ENCODE results near the gene RAD23A.
A peak's percentile ranks its signal among the peaks of the same experiment; 100 is the strongest.
"Not testable (repeated sequence)": the region's sequence is repeated elsewhere in the genome, so short reads cannot be mapped to it uniquely, and the experiment has no call there.

The RAD23A gene

GRCh38 chr19:12945479-12946091 is at the start of gene RAD23A:
RAD23A (plus strand) TSS chr19:12945862; CDS start chr19:12945949, 87 bp downstream.
- peak; percentile 80 for FAIRE-seq

GRCh38 chr19:12896460-12896859 is 49.2 kb upstream of the RAD23A start:
- no peak for FAIRE-seq

- no peak for FAIRE-seq
Measured at GRCh38 chr19:12899891-12900518, 45.7 kb upstream of the RAD23A start.

GRCh38 chr19:12907166-12907565 is 38.5 kb upstream of the RAD23A start:
- FAIRE-seq, result no peak

- FAIRE-seq, result peak; percentile 62
Measured at GRCh38 chr19:12912571-12912970, 33.1 kb upstream of the RAD23A start.

- no peak for FAIRE-seq
Measured at GRCh38 chr19:12913011-12913561, 32.6 kb upstream of the RAD23A start.

GRCh38 chr19:12913851-12914690 is 31.6 kb upstream of the RAD23A start:
- FAIRE-seq, result no peak

GRCh38 chr19:12915860-12916259 is 29.8 kb upstream of the RAD23A start:
- FAIRE-seq, result not testable (repeated sequence)

- no peak for FAIRE-seq
Measured at GRCh38 chr19:12918253-12918652, 27.4 kb upstream of the RAD23A start.

GRCh38 chr19:12921047-12921446 is 24.6 kb upstream of the RAD23A start:
- no peak for FAIRE-seq

- FAIRE-seq, result no peak
Measured at GRCh38 chr19:12922959-12923358, 22.7 kb upstream of the RAD23A start.

- no peak for FAIRE-seq
Measured at GRCh38 chr19:12924621-12925310, 20.9 kb upstream of the RAD23A start.

GRCh38 chr19:12930002-12930645 is 15.5 kb upstream of the RAD23A start:
- FAIRE-seq, result no peak

GRCh38 chr19:12932392-12933286 is 13.0 kb upstream of the RAD23A start:
- FAIRE-seq, result no peak

GRCh38 chr19:12933287-12934072 is 12.2 kb upstream of the RAD23A start, which contains the start of gene FARSA:
FARSA (minus strand) TSS chr19:12933711; CDS start chr19:12933696, 15 bp downstream.
- FAIRE-seq, result peak; percentile 68

GRCh38 chr19:12935071-12935470 is 10.6 kb upstream of the RAD23A start:
- no peak for FAIRE-seq

- FAIRE-seq, result no peak
Measured at GRCh38 chr19:12936582-12936981, 9.1 kb upstream of the RAD23A start.

- no peak for FAIRE-seq
Measured at GRCh38 chr19:12937093-12937926, 8.4 kb upstream of the RAD23A start.
